NT2/D1 (cell line): ENCODE measurements around the gene CEACAM16.

Source experiments
- DNase-seq: peaks from one replicate; pipeline ENCODE4 v3.0.0-alpha.2; 2011; ENCODE audit warnings: low read depth, low spot score
- H3K27me3 ChIP-seq: 2 replicates; pipeline ENCODE4 v1.6.0; 2011; ENCODE audit warnings: mild to moderate bottlenecking; ENCODE audit not compliant: insufficient read length, insufficient read depth
- H3K36me3 ChIP-seq: 2 replicates; pipeline ENCODE4 v1.6.1; 2011; ENCODE audit warnings: mild to moderate bottlenecking, low read length, mixed read lengths; ENCODE audit not compliant: insufficient read depth, insufficient read length
- H3K4me1 ChIP-seq: 2 replicates; pipeline ENCODE4 v1.5.1; 2011; ENCODE audit not compliant: insufficient read depth, insufficient read length
- H3K4me3 ChIP-seq: 2 replicates; pipeline ENCODE4 v1.5.1; 2011; ENCODE audit warnings: low read depth; ENCODE audit not compliant: insufficient read length
- H3K9ac ChIP-seq: 2 replicates; pipeline ENCODE4 v1.6.0; 2011; ENCODE audit warnings: low read depth; ENCODE audit not compliant: insufficient read length
- H3K9me3 ChIP-seq: 2 replicates; pipeline ENCODE4 v1.5.1; 2011; ENCODE audit warnings: mild to moderate bottlenecking, low read length; ENCODE audit not compliant: insufficient read depth
- SUZ12 ChIP-seq: IDR thresholded peaks from 2 replicates; pipeline ENCODE4 v1.6.1; 2011; ENCODE audit not compliant: insufficient read length, insufficient read depth; ENCODE audit errors: extremely low read depth
- YY1 ChIP-seq: IDR thresholded peaks from 2 replicates; pipeline ENCODE4 v1.6.1; 2011; ENCODE audit not compliant: insufficient read length, insufficient read depth
- ZNF274 ChIP-seq: IDR thresholded peaks from 2 replicates; pipeline ENCODE4 v1.6.1; 2011; ENCODE audit warnings: mild to moderate bottlenecking, low read depth, low read length

CEACAM16 gene

GRCh38 chr19:44745341-44745831 is 46.4 kb downstream of the CEACAM16 start:
- Histone ChIP-seq H3K9ac (peak overlapping the region; percentile 36), H3K4me3 (no peak overlapping the region), H3K9me3 (no peaks in the 10 kb centered on the region), H3K27me3 (peaks cover 31% of the 10 kb centered on the region), H3K4me1 (peaks cover 8% of the 10 kb centered on the region), H3K36me3 (no peaks in the 10 kb centered on the region)
- DNase-seq = no peak
- TF ChIP-seq ZNF274 = no peak
- TF ChIP-seq SUZ12 = no peak
- TF ChIP-seq YY1 = no peak

- peaks cover 4% of the 10 kb centered on the region for H3K36me3 ChIP-seq
- H3K9me3 ChIP-seq = no peaks in the 10 kb centered on the region
- no peak overlapping the region for H3K9ac ChIP-seq
- TF ChIP-seq ZNF274 (no peak), YY1 (no peak), SUZ12 (no peak)
- H3K4me1 ChIP-seq = peaks cover 8% of the 10 kb centered on the region
- peaks cover 36% of the 10 kb centered on the region for H3K27me3 ChIP-seq
- no peak overlapping the region for H3K4me3 ChIP-seq
- no peak for DNase-seq
Observed at GRCh38 chr19:44745887-44746600, 47.1 kb downstream of the CEACAM16 start.

DNA sequence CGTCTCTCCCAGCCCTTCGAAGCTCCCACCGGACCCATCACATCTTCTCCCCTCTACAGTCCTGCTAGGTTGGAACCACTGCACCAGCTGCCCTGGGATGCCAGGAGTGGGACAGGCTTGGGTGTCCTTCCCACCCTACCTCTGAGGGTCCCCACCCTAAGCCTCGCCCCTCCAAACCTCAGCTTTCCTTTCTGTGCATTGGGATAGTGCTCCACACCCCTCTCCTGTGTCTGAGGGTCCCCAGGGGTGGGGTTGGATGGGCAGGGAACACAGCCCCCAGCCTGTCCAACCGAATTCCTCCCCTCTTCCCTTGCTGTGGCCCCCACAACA is 47.6 kb downstream of the CEACAM16 start:
- Histone ChIP-seq H3K4me1 (peaks cover 10% of the 10 kb centered on the region), H3K4me3 (no peak overlapping the region)

DNA sequence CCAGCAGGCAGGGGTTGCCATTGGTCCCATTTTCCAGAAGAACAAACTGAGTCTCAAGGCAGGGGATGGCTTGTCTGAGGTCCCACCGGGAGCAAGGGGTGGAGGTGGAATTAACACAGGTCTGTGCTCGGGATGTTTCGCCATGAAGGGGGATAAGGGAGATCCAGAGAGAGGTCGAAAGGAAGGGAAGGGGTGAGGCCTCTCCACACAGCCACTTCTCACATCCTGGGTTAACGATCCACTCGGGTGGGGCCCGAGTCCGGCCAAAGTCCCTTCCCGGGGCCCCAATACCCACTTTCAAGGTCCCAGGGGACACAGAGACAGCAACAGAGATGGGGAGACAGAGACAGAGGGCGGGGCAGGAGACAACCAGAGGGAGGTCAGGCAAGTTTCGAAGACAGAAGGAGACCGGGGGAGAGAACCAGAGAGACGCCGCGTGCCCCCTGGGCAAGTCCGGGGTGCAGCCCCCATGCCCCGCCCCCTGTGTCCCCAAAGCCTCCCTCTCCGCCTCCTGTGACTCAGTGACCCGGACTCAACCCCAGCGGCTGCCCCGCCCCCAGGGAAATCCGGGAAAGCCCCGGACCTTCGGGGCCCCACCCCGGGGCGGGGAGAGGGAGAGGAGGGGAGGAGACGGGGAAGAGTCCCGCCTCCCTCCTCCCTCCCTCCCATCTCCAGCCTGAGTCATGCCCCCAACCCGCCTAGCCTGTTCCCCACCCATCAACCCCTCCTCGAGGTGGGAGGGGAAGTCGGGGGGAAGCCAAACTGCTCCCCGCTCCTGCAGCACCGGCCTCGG is 48.2 kb downstream of the CEACAM16 start:
- Histone ChIP-seq H3K9me3 (no peaks in the 10 kb centered on the region), H3K36me3 (peaks cover 7% of the 10 kb centered on the region), H3K4me3 (peak overlapping the region; percentile 39), H3K4me1 (peaks cover 7% of the 10 kb centered on the region), H3K9ac (peak overlapping the region; percentile 50), H3K27me3 (peaks cover 39% of the 10 kb centered on the region)
- no peak for TF ChIP-seq SUZ12
- no peak for TF ChIP-seq YY1
- TF ChIP-seq ZNF274 = no peak
- peak; percentile 56 for DNase-seq

More for the DNA sequence above, 47.6 kb downstream of the CEACAM16 start:
- Histone ChIP-seq H3K36me3 (peaks cover 7% of the 10 kb centered on the region), H3K27me3 (peaks cover 39% of the 10 kb centered on the region), H3K9ac (no peak overlapping the region), H3K9me3 (no peaks in the 10 kb centered on the region)
- DNase-seq = no peak
- no peak for TF ChIP-seq ZNF274
- no peak for TF ChIP-seq SUZ12
- no peak for TF ChIP-seq YY1

DNA sequence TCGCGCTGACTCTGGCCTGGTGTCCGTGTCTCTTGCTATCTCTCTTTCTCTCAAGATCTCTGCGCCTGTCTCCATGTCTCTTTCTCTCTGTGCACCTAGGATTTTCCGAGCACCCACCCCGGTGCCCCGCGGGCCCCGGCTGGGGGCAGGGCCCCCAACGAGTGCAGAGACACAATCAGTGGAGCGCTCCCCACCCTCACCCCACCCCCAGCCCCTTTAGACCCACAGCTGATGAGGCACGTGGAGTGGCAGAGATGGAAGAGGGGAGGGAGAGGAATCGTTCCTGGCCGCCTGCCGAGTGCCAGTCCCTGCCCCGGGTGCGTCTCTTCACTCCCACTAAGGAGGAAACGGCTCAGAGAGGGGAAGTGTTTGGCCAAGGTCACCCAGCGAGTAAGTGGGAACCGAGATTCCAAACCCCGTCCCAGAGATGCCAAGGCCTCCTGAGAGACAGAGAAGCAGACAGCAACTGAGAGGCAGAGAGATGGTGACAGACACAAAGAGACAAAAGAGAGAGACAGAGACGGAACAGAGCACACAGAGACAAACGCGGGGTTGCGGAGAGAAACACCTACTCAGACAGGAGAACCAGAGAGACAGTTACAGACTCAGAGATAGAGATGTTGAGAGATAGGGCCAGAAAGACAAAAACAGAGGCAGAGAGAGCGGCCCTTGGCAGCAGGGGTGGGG is 48.9 kb downstream of the CEACAM16 start:
- Histone ChIP-seq H3K27me3 (peaks cover 39% of the 10 kb centered on the region), H3K4me1 (peaks cover 3% of the 10 kb centered on the region)

GRCh38 chr19:44748426-44749254 is 49.7 kb downstream of the CEACAM16 start, which contains the start of gene BCL3:
BCL3 (plus strand) TSS chr19:44748708; CDS start chr19:44748791, 83 bp downstream.
- H3K9ac ChIP-seq = peak within 1 kb of the TSS; percentile 70
- H3K4me1 ChIP-seq = peaks cover 2% of the 10 kb centered on the region
- H3K27me3 ChIP-seq = peaks cover 39% of the 10 kb centered on the region
- TF ChIP-seq ZNF274 = no peak
- no peak for TF ChIP-seq SUZ12
- TF ChIP-seq YY1 = no peak
- no peak for DNase-seq
- H3K9me3 ChIP-seq = no peaks in the 10 kb centered on the region
- H3K36me3 ChIP-seq = peaks cover 7% of the 10 kb centered on the region
- H3K4me3 ChIP-seq = peak within 1 kb of the TSS; percentile 39

More for the DNA sequence above, 48.9 kb downstream of the CEACAM16 start:
- TF ChIP-seq YY1 = no peak
- TF ChIP-seq ZNF274 = no peak
- no peak for TF ChIP-seq SUZ12
- DNase-seq = no peak
- peaks cover 7% of the 10 kb centered on the region for H3K36me3 ChIP-seq
- H3K9ac ChIP-seq = peak overlapping the region; percentile 54
- no peaks in the 10 kb centered on the region for H3K9me3 ChIP-seq
- H3K4me3 ChIP-seq = peak overlapping the region; percentile 39
